Measurements from ENCODE around the gene CFAP57. TPM values are rescaled to one million over a fixed set of nuclear protein-coding genes. Genes with fewer than 3 reads are reported as not detected.

The CFAP57 gene
- total and polyA plus RNA-seq, 9 of the 15 experiments (the other 6 are each of a cell fraction or from before 2014, with no cell fraction given), result 0.04 to 0.22 (median 0.07) TPM; not detected in 3

- Histone ChIP-seq H3K36me3 (ENCODE audit: control insufficient read depth, insufficient read depth, low read length) (no peaks in the 10 kb centered on the region), H3K79me2 (ENCODE audit: control insufficient read depth, insufficient read depth, low read length) (no peaks in the 10 kb centered on the region), H3K27ac (ENCODE audit: extremely low read depth, low read depth, low read length) (no peak overlapping the region), H3K4me1 (replicated peaks in 1 of 2; ENCODE audit: control insufficient read depth in 2 of 2, insufficient read depth in 2 of 2, low read length in 2 of 2) (no peaks in the 10 kb centered on the region; a peak in 1 of 5 replicates), H3K4me3 (no peak overlapping the region), H3K4me2 (ENCODE audit: insufficient read depth, low read length) (no peak overlapping the region), H2AFZ (ENCODE audit: low read depth, low read length) (no peak overlapping the region), H4K20me1 (replicated peaks; ENCODE audit: control insufficient read depth, insufficient read depth, low read length) (no peaks in the 10 kb centered on the region), H3K9ac (ENCODE audit: insufficient read depth in 1 of 2, low read depth in 2 of 2, low read length in 2 of 2) (no peak overlapping the region), H3K27me3 (ENCODE audit: control insufficient read depth in 2 of 2, insufficient read depth in 2 of 2, low read length in 2 of 2) (peaks cover 48 to 50% of the 10 kb centered on the region in 2 experiments), H3K9me3 (replicated peaks; ENCODE audit: control insufficient read depth, insufficient read depth, low read depth, low read length) (no peaks in the 10 kb centered on the region), H3K9me1 (ENCODE audit: control insufficient read depth, insufficient read depth, low read length) (no peaks in the 10 kb centered on the region)
- 2% methylated on average over 7 of the region's 7 CpGs for WGBS (ENCODE audit: insufficient coverage, low coverage, missing lambda C conversion rate)
- intact Hi-C loops (cut with micrococcal nuclease) (no loop called here), in situ Hi-C loops (cut with MboI) (no loop called here)
- ChIA-PET CTCF (ENCODE audit: low intra/inter-chr PET ratio) (no interaction called here), POLR2A (interaction anchor here (0.6 kb wide), 2 partner anchors 12 to 1655 kb away, joined by 3 read pairs; no protein-coding TSS in a partner anchor)
- peak; percentile 37; the same call in 1 of the 2 replicates for TF ChIP-seq C11orf30 (IDR thresholded peaks at IDR 0.05; ENCODE audit: low read depth)
- 0 out of 2 replicates have a peak, but pooled peaks have one; percentile 18 for TF ChIP-seq MAFG (tag; conservative IDR thresholded peaks at IDR 0.05)
- no peak for TF ChIP-seq DDX20 (tag; IDR thresholded peaks at IDR 0.05; ENCODE audit: low read depth)
- peak; percentile 67 for TF ChIP-seq RBM25 (IDR thresholded peaks at IDR 0.05; ENCODE audit: low read depth, low read length, severe bottlenecking)
- TF ChIP-seq SOX6 (IDR thresholded peaks at IDR 0.05), result no peak
- peak; percentile 75 for TF ChIP-seq ZNF316 (IDR thresholded peaks at IDR 0.05)
- FAIRE-seq (no peak), DNase-seq (ENCODE audit: extremely low read depth in 1 of 4, low spot score in 3 of 4) (no peak), ATAC-seq (no peak)
- BruUV-seq (replicated peaks), result no TSS peak
These were observed 42.6 kb downstream of the CFAP57 start for GRCh38 chr1:43214501-43215444.

Measured in K562 (cell line).